ENCODE data around the gene ROR1. TPM values are rescaled to one million over a fixed set of nuclear protein-coding genes. Genes with fewer than 3 reads are reported as not detected.

Gene ROR1
- total and polyA plus RNA-seq, 9 of the 15 experiments (the other 6 are each of a cell fraction or from before 2014, with no cell fraction given) = 0.02 TPM; not detected in 8

DNA sequence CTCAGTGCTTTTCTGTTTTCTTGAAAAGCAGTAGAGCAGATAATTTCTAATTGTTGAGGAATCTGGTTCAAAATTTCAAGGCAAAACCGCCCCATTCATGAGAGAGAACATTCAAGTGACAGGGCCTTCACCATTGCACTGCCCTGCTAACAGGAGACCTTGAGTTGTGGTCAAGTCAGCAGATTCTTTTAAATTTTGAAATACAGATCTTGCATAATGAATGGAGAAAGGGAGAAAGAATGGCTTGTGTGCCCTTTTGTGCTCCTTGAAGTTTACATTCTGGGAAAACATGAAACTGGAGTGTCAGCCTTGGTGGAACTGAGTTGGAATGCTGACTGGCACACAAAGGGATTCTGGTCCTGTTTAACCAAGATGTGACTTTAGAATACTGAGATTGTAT lies 265.1 kb downstream of the ROR1 start:
- Histone ChIP-seq H3K9me1 (ENCODE audit: control insufficient read depth, insufficient read depth, low read length) (no peaks in the 10 kb centered on the region), H3K27ac (ENCODE audit: extremely low read depth, low read depth, low read length) (no peak overlapping the region), H3K36me3 (ENCODE audit: control insufficient read depth, insufficient read depth, low read length) (no peaks in the 10 kb centered on the region), H3K4me3 (no peak overlapping the region), H2AFZ (ENCODE audit: low read depth, low read length) (no peak overlapping the region), H3K9me3 (replicated peaks; ENCODE audit: control insufficient read depth, insufficient read depth, low read depth, low read length) (no peaks in the 10 kb centered on the region), H3K4me2 (ENCODE audit: insufficient read depth, low read length) (no peak overlapping the region), H3K79me2 (ENCODE audit: control insufficient read depth, insufficient read depth, low read length) (no peaks in the 10 kb centered on the region), H3K27me3 (ENCODE audit: control insufficient read depth in 2 of 2, insufficient read depth in 2 of 2, low read length in 2 of 2) (no peaks in the 10 kb centered on the region), H4K20me1 (replicated peaks; ENCODE audit: control insufficient read depth, insufficient read depth, low read length) (no peaks in the 10 kb centered on the region; the same call in 1 of the 2 replicates), H3K9ac (ENCODE audit: insufficient read depth in 1 of 2, low read depth in 2 of 2, low read length in 2 of 2) (no peak overlapping the region), H3K4me1 (replicated peaks in 1 of 2; ENCODE audit: control insufficient read depth in 2 of 2, insufficient read depth in 2 of 2, low read length in 2 of 2) (no peaks in the 10 kb centered on the region)
- DNase-seq (ENCODE audit: extremely low read depth in 1 of 4, low spot score in 3 of 4) (no peak), FAIRE-seq (no peak), ATAC-seq (no peak)
- 0% methylated on average over 1 of the region's 1 CpG for WGBS (ENCODE audit: insufficient coverage, low coverage, missing lambda C conversion rate)
- no TSS peak for BruUV-seq (replicated peaks)
- ChIA-PET POLR2A (no interaction called here), CTCF (ENCODE audit: low intra/inter-chr PET ratio) (no interaction called here)
- in situ Hi-C loops (cut with MboI) (no loop called here), intact Hi-C loops (cut with micrococcal nuclease) (no loop called here)
- TF ChIP-seq, protein P1, sequence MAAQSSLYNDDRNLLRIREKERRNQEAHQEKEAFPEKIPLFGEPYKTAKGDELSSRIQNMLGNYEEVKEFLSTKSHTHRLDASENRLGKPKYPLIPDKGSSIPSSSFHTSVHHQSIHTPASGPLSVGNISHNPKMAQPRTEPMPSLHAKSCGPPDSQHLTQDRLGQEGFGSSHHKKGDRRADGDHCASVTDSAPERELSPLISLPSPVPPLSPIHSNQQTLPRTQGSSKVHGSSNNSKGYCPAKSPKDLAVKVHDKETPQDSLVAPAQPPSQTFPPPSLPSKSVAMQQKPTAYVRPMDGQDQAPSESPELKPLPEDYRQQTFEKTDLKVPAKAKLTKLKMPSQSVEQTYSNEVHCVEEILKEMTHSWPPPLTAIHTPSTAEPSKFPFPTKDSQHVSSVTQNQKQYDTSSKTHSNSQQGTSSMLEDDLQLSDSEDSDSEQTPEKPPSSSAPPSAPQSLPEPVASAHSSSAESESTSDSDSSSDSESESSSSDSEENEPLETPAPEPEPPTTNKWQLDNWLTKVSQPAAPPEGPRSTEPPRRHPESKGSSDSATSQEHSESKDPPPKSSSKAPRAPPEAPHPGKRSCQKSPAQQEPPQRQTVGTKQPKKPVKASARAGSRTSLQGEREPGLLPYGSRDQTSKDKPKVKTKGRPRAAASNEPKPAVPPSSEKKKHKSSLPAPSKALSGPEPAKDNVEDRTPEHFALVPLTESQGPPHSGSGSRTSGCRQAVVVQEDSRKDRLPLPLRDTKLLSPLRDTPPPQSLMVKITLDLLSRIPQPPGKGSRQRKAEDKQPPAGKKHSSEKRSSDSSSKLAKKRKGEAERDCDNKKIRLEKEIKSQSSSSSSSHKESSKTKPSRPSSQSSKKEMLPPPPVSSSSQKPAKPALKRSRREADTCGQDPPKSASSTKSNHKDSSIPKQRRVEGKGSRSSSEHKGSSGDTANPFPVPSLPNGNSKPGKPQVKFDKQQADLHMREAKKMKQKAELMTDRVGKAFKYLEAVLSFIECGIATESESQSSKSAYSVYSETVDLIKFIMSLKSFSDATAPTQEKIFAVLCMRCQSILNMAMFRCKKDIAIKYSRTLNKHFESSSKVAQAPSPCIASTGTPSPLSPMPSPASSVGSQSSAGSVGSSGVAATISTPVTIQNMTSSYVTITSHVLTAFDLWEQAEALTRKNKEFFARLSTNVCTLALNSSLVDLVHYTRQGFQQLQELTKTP (IDR thresholded peaks at IDR 0.05; ENCODE audit: low read depth in 1 of 2, partially characterized antibody in 2 of 2) = no peak
- TF ChIP-seq MTA1 (IDR thresholded peaks at IDR 0.05; ENCODE audit: borderline replicate concordance) (no peak), ZEB2 (IDR thresholded peaks at IDR 0.05) (no peak), HDAC3 (IDR thresholded peaks at IDR 0.05; ENCODE audit: borderline replicate concordance, partially characterized antibody) (no peak), PYGO2 (tag; IDR thresholded peaks at IDR 0.05) (no peak), MYNN (IDR thresholded peaks at IDR 0.05) (no peak), MYNN (CRISPR knock-in tag; IDR thresholded peaks at IDR 0.05) (no peak), CBFB (CRISPR knock-in tag; IDR thresholded peaks at IDR 0.05) (no peak), SNIP1 (IDR thresholded peaks at IDR 0.05; ENCODE audit: low read depth) (no peak), STAG1 (CRISPR knock-in tag; IDR thresholded peaks at IDR 0.05; ENCODE audit: borderline replicate concordance) (no peak), PCBP1 (IDR thresholded peaks at IDR 0.05; ENCODE audit: low read depth, low read length, poor library complexity, severe bottlenecking) (no peak), ZNF699 (CRISPR knock-in tag; IDR thresholded peaks at IDR 0.05; ENCODE audit: insufficient replicate concordance) (no peak), RBFOX2 (IDR thresholded peaks at IDR 0.05; ENCODE audit: low read depth, low read length) (no peak), TCF3 (CRISPR knock-in tag; IDR thresholded peaks at IDR 0.05) (no peak)
- TF ChIP-seq, protein P2, sequence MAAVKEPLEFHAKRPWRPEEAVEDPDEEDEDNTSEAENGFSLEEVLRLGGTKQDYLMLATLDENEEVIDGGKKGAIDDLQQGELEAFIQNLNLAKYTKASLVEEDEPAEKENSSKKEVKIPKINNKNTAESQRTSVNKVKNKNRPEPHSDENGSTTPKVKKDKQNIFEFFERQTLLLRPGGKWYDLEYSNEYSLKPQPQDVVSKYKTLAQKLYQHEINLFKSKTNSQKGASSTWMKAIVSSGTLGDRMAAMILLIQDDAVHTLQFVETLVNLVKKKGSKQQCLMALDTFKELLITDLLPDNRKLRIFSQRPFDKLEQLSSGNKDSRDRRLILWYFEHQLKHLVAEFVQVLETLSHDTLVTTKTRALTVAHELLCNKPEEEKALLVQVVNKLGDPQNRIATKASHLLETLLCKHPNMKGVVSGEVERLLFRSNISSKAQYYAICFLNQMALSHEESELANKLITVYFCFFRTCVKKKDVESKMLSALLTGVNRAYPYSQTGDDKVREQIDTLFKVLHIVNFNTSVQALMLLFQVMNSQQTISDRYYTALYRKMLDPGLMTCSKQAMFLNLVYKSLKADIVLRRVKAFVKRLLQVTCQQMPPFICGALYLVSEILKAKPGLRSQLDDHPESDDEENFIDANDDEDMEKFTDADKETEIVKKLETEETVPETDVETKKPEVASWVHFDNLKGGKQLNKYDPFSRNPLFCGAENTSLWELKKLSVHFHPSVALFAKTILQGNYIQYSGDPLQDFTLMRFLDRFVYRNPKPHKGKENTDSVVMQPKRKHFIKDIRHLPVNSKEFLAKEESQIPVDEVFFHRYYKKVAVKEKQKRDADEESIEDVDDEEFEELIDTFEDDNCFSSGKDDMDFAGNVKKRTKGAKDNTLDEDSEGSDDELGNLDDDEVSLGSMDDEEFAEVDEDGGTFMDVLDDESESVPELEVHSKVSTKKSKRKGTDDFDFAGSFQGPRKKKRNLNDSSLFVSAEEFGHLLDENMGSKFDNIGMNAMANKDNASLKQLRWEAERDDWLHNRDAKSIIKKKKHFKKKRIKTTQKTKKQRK (IDR thresholded peaks at IDR 0.05; ENCODE audit: borderline replicate concordance, low read depth, low read length) = no peak
